ENCODE data around the gene CC2D2A.

Gene CC2D2A

DNA sequence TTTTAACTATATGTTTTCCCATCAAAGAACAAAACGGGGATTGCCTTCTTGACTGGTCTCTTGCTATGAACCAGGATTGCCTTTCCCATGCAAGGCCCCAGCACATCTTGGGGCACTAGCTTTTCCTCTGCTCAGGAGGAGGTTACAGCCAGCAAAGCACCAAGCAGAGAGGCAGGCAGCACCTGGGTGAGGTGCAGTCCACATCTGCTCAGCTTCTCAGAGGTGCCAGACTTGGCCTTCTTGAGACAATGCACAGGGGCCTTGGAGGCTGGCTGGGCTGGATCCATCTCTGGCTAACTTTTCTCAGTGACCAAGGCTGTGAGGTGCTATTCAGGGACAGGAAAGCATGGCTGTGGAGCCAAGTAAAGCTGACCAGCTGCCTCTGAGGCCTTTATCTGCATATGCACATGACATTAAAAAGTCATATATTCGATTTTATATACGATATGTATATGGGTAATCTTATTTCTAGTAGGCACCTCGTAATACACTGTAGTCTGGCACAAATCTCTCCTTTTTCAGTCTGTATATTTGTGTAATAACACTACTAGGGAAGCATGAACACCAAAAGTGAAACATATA, 86.9 kb downstream of the CC2D2A start:
- H3K27ac ChIP-seq, result no peak overlapping the region
- DNase-seq (ENCODE audit: low spot score), result no peak
- TF ChIP-seq CTCF (conservative IDR thresholded peaks at IDR 0.05; ENCODE audit: low read depth), result no peak
- ChIA-PET CTCF (no interaction called here), POLR2A (ENCODE audit: low non-redundant PET) (no interaction called here)

GRCh38 chr4:15557786-15558550, 88.3 kb downstream of the CC2D2A start:
- no peak for TF ChIP-seq CTCF (conservative IDR thresholded peaks at IDR 0.05; ENCODE audit: low read depth)
- ChIA-PET POLR2A (ENCODE audit: low non-redundant PET) (no interaction called here), CTCF (no interaction called here)
- H3K27ac ChIP-seq, result no peak overlapping the region
- no peak for DNase-seq (ENCODE audit: low spot score)

DNA sequence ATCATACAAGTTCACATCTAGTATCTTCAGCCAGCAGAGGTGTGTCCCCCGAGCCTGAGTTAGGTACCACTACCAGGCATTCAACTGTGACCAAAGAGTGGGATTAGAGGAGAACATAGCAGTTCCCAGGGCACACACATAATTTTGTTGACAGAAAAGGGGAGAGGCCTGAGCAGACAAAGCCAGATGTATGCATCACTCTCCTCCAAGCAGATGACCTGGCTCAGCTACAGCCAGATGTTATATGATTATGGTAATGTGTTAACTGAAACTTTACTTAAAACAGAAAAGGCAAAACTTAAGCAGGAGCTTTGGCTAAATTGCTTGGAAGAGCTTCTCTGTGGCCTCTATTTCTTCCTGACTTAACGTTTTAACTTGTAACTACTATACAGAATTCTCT, 88.9 kb downstream of the CC2D2A start:
- TF ChIP-seq CTCF (conservative IDR thresholded peaks at IDR 0.05; ENCODE audit: low read depth), result no peak
- ChIA-PET CTCF (interaction anchor here (0.6 kb wide), 1 partner anchor 822 kb away, joined by 3 read pairs; no protein-coding TSS in a partner anchor), POLR2A (ENCODE audit: low non-redundant PET) (no interaction called here)
- DNase-seq (ENCODE audit: low spot score), result no peak
- H3K27ac ChIP-seq, result no peak overlapping the region

DNA sequence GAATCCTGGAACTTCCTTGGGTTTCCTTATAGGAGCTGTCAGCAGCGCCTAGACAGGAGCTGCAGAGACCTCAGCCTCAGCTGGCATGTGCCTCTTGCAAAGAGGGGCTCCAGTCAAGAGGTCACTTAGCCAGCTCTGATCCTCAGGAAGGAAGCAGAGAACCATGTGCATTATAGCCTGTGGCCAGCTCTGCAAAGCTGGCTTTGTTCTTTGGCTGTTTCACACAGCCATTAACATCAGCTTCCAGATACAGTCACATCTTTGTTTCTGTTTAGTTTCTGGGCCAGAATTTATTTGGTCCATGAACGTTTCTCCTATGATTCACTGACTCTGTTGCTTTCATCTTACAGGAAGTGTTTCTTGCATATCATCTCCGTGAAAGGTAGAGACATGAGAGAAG, 92.4 kb downstream of the CC2D2A start:
- no peak overlapping the region for H3K27ac ChIP-seq
- DNase-seq (ENCODE audit: low spot score), result no peak
- ChIA-PET CTCF (no interaction called here), POLR2A (ENCODE audit: low non-redundant PET) (no interaction called here)
- TF ChIP-seq CTCF (conservative IDR thresholded peaks at IDR 0.05; ENCODE audit: low read depth), result no peak

- no peak for TF ChIP-seq CTCF (conservative IDR thresholded peaks at IDR 0.05; ENCODE audit: low read depth)
- no peak overlapping the region for H3K27ac ChIP-seq
- no peak for DNase-seq (ENCODE audit: low spot score)
- ChIA-PET POLR2A (ENCODE audit: low non-redundant PET) (no interaction called here), CTCF (no interaction called here)
Measured at GRCh38 chr4:15562623-15563022, 92.9 kb downstream of the CC2D2A start.

- H3K27ac ChIP-seq, result no peak overlapping the region
- TF ChIP-seq CTCF (conservative IDR thresholded peaks at IDR 0.05; ENCODE audit: low read depth), result no peak
- DNase-seq (ENCODE audit: low spot score), result no peak
- ChIA-PET CTCF (no interaction called here), POLR2A (ENCODE audit: low non-redundant PET) (no interaction called here)
Measured at GRCh38 chr4:15563871-15564270, 94.2 kb downstream of the CC2D2A start.

All from RWPE1 (cell line).